CD4-positive, alpha-beta memory T cell (primary cell): ENCODE measurements around the gene MLKL. TPM values are rescaled to one million over a fixed set of nuclear protein-coding genes. Genes with fewer than 3 reads are reported as not detected.

ENCODE experiments used
- CTCF ChIA-PET: fragments of 350-600 bp; sonication (Branson Sonifier 250); formaldehyde crosslinking; loops from one replicate; lab custom pipeline; 2021; ENCODE audit warnings: inconsistent platforms; ENCODE audit not compliant: partially characterized antibody; lab: Charles Lee
- POLR2A ChIA-PET: fragments of 350-600 bp; sonication (Branson Sonifier 250); formaldehyde crosslinking; loops from one replicate; lab custom pipeline; 2021; ENCODE audit not compliant: partially characterized antibody; lab: Charles Lee
- DNase-seq, 5 donors: peaks; one replicate each; pipeline versions ENCODE4 v3.0.0 to v3.0.0-alpha.2; 2020 to 2022; ENCODE audit warnings: mixed read lengths in 1 of 5
- H3K27ac ChIP-seq: one replicate; pipeline ENCODE4 v1.7.0; 2013; ENCODE audit warnings: low read depth, low read length
- H3K27me3 ChIP-seq: 2 replicates; pipeline ENCODE4 v1.7.0; 2013; ENCODE audit warnings: mild to moderate bottlenecking, low read length, moderate library complexity; ENCODE audit not compliant: insufficient read depth
- H3K36me3 ChIP-seq: 2 replicates; pipeline ENCODE4 v1.7.0; 2013; ENCODE audit warnings: mild to moderate bottlenecking, low read length, moderate library complexity; ENCODE audit not compliant: insufficient read depth
- H3K4me1 ChIP-seq: 2 replicates; pipeline ENCODE4 v1.7.0; 2013; ENCODE audit warnings: mild to moderate bottlenecking, low read length, moderate library complexity; ENCODE audit not compliant: insufficient read depth
- H3K4me3 ChIP-seq, 2 donors: one replicate each; pipeline ENCODE4 v1.7.0; 2013; ENCODE audit warnings: low read length in 2 of 2, mild to moderate bottlenecking in 1 of 2
- H3K9me3 ChIP-seq, 2 donors: one replicate each; pipeline ENCODE4 v1.7.0; 2013; ENCODE audit warnings: low read length in 2 of 2, control low read depth in 1 of 2; ENCODE audit not compliant: control insufficient read depth in 1 of 2
- H3K27ac Mint-ChIP-seq, 7 donors: one replicate each; pipeline ENCODE4 v1.8.0; 2020 to 2021; ENCODE audit warnings: mixed read lengths in 7 of 7, mild to moderate bottlenecking in 6 of 7, inconsistent platforms in 3 of 7, moderate library complexity in 3 of 7
- H3K27me3 Mint-ChIP-seq, 2 donors: one replicate each; pipeline ENCODE4 v1.8.0; 2020 to 2021; ENCODE audit warnings: mixed read lengths in 2 of 2
- H3K36me3 Mint-ChIP-seq, 2 donors: one replicate each; pipeline ENCODE4 v1.8.0; 2020 to 2021; ENCODE audit warnings: mixed read lengths in 2 of 2, inconsistent platforms in 1 of 2, mild to moderate bottlenecking in 1 of 2
- H3K4me1 Mint-ChIP-seq, 4 donors: one replicate each; pipeline ENCODE4 v1.8.0; 2020 to 2021; ENCODE audit warnings: mixed read lengths in 4 of 4, mild to moderate bottlenecking in 1 of 4
- H3K4me3 Mint-ChIP-seq, 8 donors: one replicate each; pipeline ENCODE4 v1.8.0; 2020 to 2021; ENCODE audit warnings: mixed read lengths in 8 of 8, mild to moderate bottlenecking in 7 of 8, moderate library complexity in 6 of 8, inconsistent platforms in 3 of 8
- H3K9me3 Mint-ChIP-seq, 8 donors: one replicate each; pipeline ENCODE4 v1.8.0; 2020 to 2021; ENCODE audit warnings: mixed read lengths in 8 of 8, mild to moderate bottlenecking in 5 of 8, inconsistent platforms in 3 of 8, moderate library complexity in 1 of 8
- intact Hi-C: fragments of 100-400 bp; cut with micrococcal nuclease; formaldehyde crosslinking; loops from one replicate; pipeline ENCODE4 v1.15.1; 2023
- polyA plus RNA-seq, 2 donors: library from polyadenylated mRNA; unstranded; fragments of 300-500 nt; fragmentation: Illumina TruSeq; gene quantifications; one replicate each; pipeline ENCODE4 v1.2.3, GENCODE V29; 2021
- total RNA-seq, 2 experiments: library from RNA; stranded (reverse); gene quantifications; one replicate each; pipeline ENCODE4 v1.2.3, GENCODE V29; 2021

Gene MLKL
- total and polyA plus RNA-seq, 4 experiments from 2014 or later = 12.5 to 40.6 (median 29.2) TPM

GRCh38 chr16:74731853-74732477, 31.3 kb upstream of the MLKL start:
- intact Hi-C loops = no loop called here
- H3K27ac ChIP-seq = no peak overlapping the region
- DNase-seq = no peak
- H3K4me3 Mint-ChIP-seq = no peak overlapping the region
- H3K36me3 ChIP-seq = no peaks in the 10 kb centered on the region
- H3K27ac Mint-ChIP-seq = no peak overlapping the region
- no peak overlapping the region for H3K4me3 ChIP-seq
- CTCF ChIA-PET = no interaction called here
- H3K4me1 Mint-ChIP-seq = peaks cover 7 to 16% (median 10%) of the 10 kb centered on the region in 4 donors
- H3K4me1 ChIP-seq = peaks cover 6% of the 10 kb centered on the region
- peaks cover 0 to 2% of the 10 kb centered on the region in 2 donors for H3K27me3 Mint-ChIP-seq
- H3K9me3 ChIP-seq = no peaks in the 10 kb centered on the region
- POLR2A ChIA-PET = no interaction called here
- peaks cover 4% of the 10 kb centered on the region for H3K27me3 ChIP-seq
- peaks cover 0 to 5% (median 3%) of the 10 kb centered on the region in 8 donors for H3K9me3 Mint-ChIP-seq
- peaks cover 0 to under 1% of the 10 kb centered on the region in 2 donors for H3K36me3 Mint-ChIP-seq

DNA sequence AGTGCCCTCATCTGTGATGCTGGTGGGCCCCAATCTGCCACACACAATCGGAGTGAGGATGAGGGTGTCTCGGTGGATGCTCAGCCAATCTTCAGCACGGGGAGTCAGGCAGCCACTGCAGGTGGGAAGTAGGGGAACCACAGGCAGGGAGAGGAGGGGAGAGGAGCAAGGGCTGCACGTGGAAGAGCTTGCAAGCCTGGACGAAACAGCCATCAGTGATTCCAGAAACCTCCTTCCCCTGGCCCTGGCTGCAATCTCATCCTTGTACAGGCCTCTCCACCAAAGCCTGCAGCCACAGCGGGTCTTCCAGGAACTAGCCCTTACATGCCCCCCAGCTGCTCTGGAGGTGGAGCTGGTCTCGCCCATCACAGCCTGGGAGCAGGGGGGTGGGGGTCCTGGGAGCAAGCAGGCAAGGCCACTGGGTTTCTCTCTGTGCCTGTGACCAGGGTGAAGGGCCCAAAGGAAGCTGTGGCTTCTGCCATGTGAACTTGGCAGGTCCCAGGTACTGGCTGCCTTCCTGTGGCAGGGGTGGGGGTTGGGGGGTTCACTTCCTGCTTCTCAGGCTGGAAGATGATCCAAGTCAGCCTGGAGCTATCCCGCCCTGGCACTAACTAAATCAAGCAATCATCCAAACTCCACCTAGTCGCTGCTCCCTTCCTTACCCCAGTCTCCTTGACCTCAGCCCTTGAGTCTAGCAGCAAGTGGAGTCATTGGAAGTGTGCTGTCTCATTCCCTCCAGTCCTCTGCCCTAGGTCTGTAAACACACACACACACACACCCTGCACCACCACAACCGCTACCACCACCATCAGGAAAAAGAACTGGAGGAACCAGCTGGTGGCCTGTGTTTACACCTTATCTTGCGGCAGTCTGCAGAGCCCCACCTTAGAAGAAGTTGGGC, 29.4 kb upstream of the MLKL start:
- H3K4me3 Mint-ChIP-seq = peak overlapping the region in 1 of 8 donors; percentile 13
- peaks cover 7 to 16% (median 10%) of the 10 kb centered on the region in 4 donors for H3K4me1 Mint-ChIP-seq
- peak overlapping the region in 3 of 7 donors; percentile 14 to 74 (median 19) for H3K27ac Mint-ChIP-seq
- peaks cover 0 to 12% (median 8%) of the 10 kb centered on the region in 8 donors for H3K9me3 Mint-ChIP-seq
- Histone ChIP-seq H3K9me3 (no peaks in the 10 kb centered on the region), H3K36me3 (no peaks in the 10 kb centered on the region), H3K27me3 (peaks cover 4% of the 10 kb centered on the region), H3K4me3 (no peak overlapping the region), H3K27ac (no peak overlapping the region), H3K4me1 (peaks cover 6% of the 10 kb centered on the region)
- peaks cover 0 to 2% of the 10 kb centered on the region in 2 donors for H3K27me3 Mint-ChIP-seq
- ChIA-PET CTCF (no interaction called here), POLR2A (no interaction called here)
- no peak for DNase-seq
- intact Hi-C loops = no loop called here
- H3K36me3 Mint-ChIP-seq = peaks cover 2 to 6% of the 10 kb centered on the region in 2 donors

DNA sequence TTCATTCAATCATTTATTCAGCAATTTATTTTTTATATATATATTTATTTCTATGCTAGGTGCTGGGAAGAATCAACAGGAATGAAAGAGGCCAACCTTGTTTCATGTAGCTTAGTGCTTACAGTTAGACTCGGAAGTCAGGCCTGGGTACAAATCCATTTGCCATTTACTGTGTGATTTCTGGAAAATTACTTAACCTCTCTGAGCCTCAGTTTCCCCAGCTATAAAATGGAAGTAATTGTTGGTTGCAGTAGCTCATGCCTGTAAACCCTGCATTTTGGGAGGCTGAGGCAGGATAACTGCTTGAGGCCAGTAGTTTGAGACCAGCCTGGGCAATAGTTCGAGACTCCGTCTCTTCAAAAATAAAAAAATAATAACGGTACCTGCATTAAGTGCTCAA, 27.2 kb upstream of the MLKL start:
- peaks cover 0 to 12% (median 8%) of the 10 kb centered on the region in 8 donors for H3K9me3 Mint-ChIP-seq
- no peaks in the 10 kb centered on the region for H3K9me3 ChIP-seq
- peaks cover 2 to 6% of the 10 kb centered on the region in 2 donors for H3K36me3 Mint-ChIP-seq
- H3K4me3 ChIP-seq = no peak overlapping the region
- intact Hi-C loops = no loop called here
- ChIA-PET POLR2A (no interaction called here), CTCF (interaction anchor here (0.9 kb wide), 2 partner anchors 29 to 134 kb away, joined by 3 read pairs; no protein-coding TSS in a partner anchor)
- peaks cover 0 to 6% of the 10 kb centered on the region in 2 donors for H3K27me3 Mint-ChIP-seq
- no peak overlapping the region for H3K4me3 Mint-ChIP-seq
- no peaks in the 10 kb centered on the region for H3K27me3 ChIP-seq
- no peaks in the 10 kb centered on the region for H3K36me3 ChIP-seq
- no peak for DNase-seq
- peaks cover 7 to 16% (median 10%) of the 10 kb centered on the region in 4 donors for H3K4me1 Mint-ChIP-seq
- H3K4me1 ChIP-seq = peaks cover 6% of the 10 kb centered on the region
- no peak overlapping the region for H3K27ac Mint-ChIP-seq
- no peak overlapping the region for H3K27ac ChIP-seq

DNA sequence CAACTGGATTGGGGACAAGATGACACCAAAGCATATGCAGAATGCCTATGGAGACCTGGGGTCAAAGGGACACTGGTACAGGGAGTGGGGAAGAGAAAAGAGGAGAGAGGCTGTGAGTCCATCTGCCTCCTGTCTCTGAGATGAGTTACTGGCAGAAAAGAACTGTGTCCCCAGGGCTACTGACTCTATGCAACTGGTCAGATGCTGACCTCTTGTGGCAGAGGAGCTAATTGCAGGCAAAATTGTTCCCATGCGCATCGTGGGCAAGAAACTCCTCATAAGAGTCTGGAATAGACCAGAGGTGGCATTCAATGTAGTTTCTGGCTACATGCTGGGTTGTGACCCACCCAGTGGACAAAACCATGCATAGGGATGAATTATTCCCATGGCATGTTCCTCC, 26.1 kb upstream of the MLKL start:
- ChIA-PET POLR2A (no interaction called here), CTCF (interaction anchor here (0.8 to 1.3 kb wide), 3 partner anchors 9 to 28 kb away, joined by 3 to 4 read pairs (median 3); no protein-coding TSS in a partner anchor)
- H3K4me1 Mint-ChIP-seq = peaks cover 7 to 16% (median 10%) of the 10 kb centered on the region in 4 donors
- peak overlapping the region in 1 of 7 donors; percentile 36 for H3K27ac Mint-ChIP-seq
- no peaks in the 10 kb centered on the region for H3K36me3 ChIP-seq
- H3K27me3 ChIP-seq = no peaks in the 10 kb centered on the region
- intact Hi-C loops = no loop called here
- H3K36me3 Mint-ChIP-seq = peaks cover 2 to 6% of the 10 kb centered on the region in 2 donors
- no peak for DNase-seq
- H3K9me3 Mint-ChIP-seq = peaks cover 0 to 12% (median 8%) of the 10 kb centered on the region in 8 donors
- H3K9me3 ChIP-seq = no peaks in the 10 kb centered on the region
- no peak overlapping the region for H3K4me3 ChIP-seq
- peaks cover 6% of the 10 kb centered on the region for H3K4me1 ChIP-seq
- H3K27me3 Mint-ChIP-seq = peaks cover 0 to 4% of the 10 kb centered on the region in 2 donors
- no peak overlapping the region for H3K27ac ChIP-seq
- H3K4me3 Mint-ChIP-seq = no peak overlapping the region

- Histone ChIP-seq H3K4me1 (peaks cover 6% of the 10 kb centered on the region), H3K9me3 (no peaks in the 10 kb centered on the region), H3K27me3 (no peaks in the 10 kb centered on the region), H3K27ac (no peak overlapping the region), H3K4me3 (no peak overlapping the region), H3K36me3 (no peaks in the 10 kb centered on the region)
- H3K4me3 Mint-ChIP-seq = no peak overlapping the region
- H3K27ac Mint-ChIP-seq = peak overlapping the region in 1 of 7 donors; percentile 19
- peaks cover 0 to 12% (median 8%) of the 10 kb centered on the region in 8 donors for H3K9me3 Mint-ChIP-seq
- ChIA-PET POLR2A (no interaction called here), CTCF (interaction anchor here (0.8 to 1.3 kb wide), 2 partner anchors 8 to 16 kb away, joined by 3 to 4 read pairs; no protein-coding TSS in a partner anchor)
- H3K27me3 Mint-ChIP-seq = peaks cover 0 to 4% of the 10 kb centered on the region in 2 donors
- H3K36me3 Mint-ChIP-seq = peaks cover 2 to 6% of the 10 kb centered on the region in 2 donors
- peaks cover 4 to 14% (median 9%) of the 10 kb centered on the region in 4 donors for H3K4me1 Mint-ChIP-seq
- DNase-seq = no peak
- intact Hi-C loops = no loop called here
These were observed 25.2 kb upstream of the MLKL start for GRCh38 chr16:74725651-74726455.

DNA sequence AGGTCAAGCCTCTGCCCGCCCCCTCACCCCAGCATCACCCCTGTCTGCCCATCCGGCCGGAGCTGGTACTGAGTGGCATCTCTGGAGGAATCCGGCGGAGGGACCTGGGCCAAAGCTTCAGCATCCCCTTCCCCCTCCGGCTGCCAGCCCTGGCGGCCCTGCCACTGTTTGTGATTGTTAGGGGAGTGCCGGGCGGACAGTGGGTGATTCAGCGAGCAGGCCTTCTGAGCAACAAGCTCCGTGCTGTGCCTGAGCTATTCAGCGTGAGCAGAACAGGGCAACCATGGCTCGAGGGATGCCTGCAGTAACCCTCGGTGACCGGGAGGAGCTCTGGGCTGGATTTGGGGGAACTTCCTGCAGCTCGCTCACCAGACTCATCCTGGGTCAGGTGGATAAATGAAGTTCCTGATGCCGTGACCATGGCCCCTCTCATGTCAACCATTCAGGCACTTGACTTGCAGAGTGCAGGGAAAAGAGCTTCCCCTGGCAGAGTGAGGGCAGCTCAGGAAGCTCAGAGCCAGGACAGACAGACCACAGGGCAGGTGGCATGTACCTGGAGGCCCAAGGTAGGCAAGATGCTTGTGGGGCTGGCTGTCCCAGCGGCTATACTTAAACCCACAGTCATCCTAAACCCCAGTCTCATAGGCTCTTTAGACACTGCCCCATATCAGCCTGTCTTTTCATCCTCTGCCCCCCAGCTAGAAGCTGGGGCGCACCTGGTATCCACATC, 24.3 kb upstream of the MLKL start:
- intact Hi-C loops = no loop called here
- H3K4me1 ChIP-seq = peaks cover 2% of the 10 kb centered on the region
- Mint-ChIP-seq H3K36me3 (peaks cover 2 to 6% of the 10 kb centered on the region in 2 donors), H3K27me3 (peaks cover 0 to 4% of the 10 kb centered on the region in 2 donors), H3K4me1 (peaks cover 0 to 6% (median 3%) of the 10 kb centered on the region in 4 donors), H3K4me3 (no peak overlapping the region), H3K9me3 (peaks cover 0 to 12% (median 8%) of the 10 kb centered on the region in 8 donors), H3K27ac (no peak overlapping the region)
- ChIA-PET CTCF (interaction anchor here (1.1 to 1.6 kb wide), 2 partner anchors 90 to 138 kb away, joined by 4 to 6 read pairs; no protein-coding TSS in a partner anchor), POLR2A (no interaction called here)
- H3K4me3 ChIP-seq = no peak overlapping the region
- H3K27ac ChIP-seq = no peak overlapping the region
- no peaks in the 10 kb centered on the region for H3K9me3 ChIP-seq
- no peaks in the 10 kb centered on the region for H3K36me3 ChIP-seq
- DNase-seq = no peak
- H3K27me3 ChIP-seq = no peaks in the 10 kb centered on the region
